Measurements from ENCODE around the gene ACSS3. TPM values are rescaled to one million over a fixed set of nuclear protein-coding genes. Genes with fewer than 3 reads are reported as not detected.

ACSS3 gene
- total RNA-seq, 6 experiments from 2014 or later, result 39.7 to 112 (median 56.5) TPM

DNA sequence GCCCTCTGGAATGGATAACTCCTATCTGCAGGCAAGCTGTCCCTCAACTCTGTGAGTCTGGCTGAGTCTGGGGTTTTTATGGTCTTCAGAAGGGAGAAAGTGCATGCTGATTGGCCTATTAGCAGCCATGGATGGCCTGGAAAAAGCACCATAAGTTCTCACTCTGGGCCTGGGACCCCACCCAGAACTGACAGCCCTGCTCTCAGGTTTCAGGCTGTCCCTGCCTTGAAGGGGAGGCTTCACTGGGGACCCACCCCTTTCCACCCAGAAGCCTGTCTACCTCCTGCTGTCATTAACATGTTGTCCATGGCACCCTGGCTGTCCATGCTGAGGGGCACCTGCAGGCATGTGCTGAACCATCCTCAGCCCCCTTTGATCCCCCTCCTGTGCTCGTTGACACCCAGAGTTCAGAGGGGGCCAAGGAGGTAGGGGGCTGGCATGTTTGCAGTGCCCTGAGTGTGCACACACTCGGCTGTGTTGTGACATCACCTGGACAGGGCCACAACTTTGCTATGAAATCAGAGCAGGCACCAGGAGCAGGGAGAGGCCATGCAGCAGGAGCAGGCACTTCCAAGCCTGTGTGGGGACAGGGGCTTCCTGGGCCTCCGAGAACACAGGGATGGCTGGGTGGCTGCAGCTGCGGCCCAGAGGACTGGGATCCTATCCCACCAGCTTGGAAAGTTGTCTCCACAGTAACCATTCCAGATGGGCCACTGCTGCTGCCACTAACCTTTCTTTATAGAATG is 84.7 kb downstream of the ACSS3 start:
- Histone ChIP-seq H3K4me3 (no peak overlapping the region), H3K36me3 (peaks cover 0 to 3% (median 0%) of the 10 kb centered on the region in 4 donors), H3K9me3 (no peaks in the 10 kb centered on the region), H3K27ac (no peak overlapping the region), H3K27me3 (no peaks in the 10 kb centered on the region), H3K4me1 (no peaks in the 10 kb centered on the region)
- DNase-seq (no peak), ATAC-seq (no peak)
- intact Hi-C loops (cut with DNase I), result no loop called here
- no peak for TF ChIP-seq POLR2A (IDR thresholded peaks at IDR 0.05)
- no peak for TF ChIP-seq CTCF (IDR thresholded peaks at IDR 0.05)
- no CpG with 5 or more reads among the region's 4 CpGs for WGBS (ENCODE audit: insufficient coverage, low coverage, low lambda C conversion rate, missing lambda C conversion rate)

DNA sequence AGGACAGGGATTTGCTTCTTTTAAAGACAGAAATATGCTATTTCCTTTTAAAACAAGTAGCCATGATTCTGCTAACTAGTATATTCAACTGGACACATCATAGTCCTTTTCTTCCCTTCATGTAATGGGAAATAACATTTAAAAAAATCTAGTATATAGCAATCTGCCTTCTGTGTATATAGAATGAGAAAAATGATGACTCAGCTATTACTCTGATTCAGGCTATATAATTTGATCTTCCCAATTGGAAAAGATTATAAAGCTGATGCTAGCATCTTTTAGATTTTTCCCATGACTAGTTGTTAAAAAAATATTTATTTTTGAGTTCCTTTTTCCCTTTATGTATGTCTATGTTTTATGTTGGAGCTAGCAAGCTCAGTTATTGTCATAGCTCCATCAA is 86.9 kb downstream of the ACSS3 start:
- DNase-seq, result no peak
- Histone ChIP-seq H3K27ac (no peak overlapping the region), H3K4me3 (no peak overlapping the region), H3K36me3 (peaks cover 0 to 3% (median 0%) of the 10 kb centered on the region in 4 donors), H3K4me1 (no peaks in the 10 kb centered on the region), H3K9me3 (no peaks in the 10 kb centered on the region), H3K27me3 (no peaks in the 10 kb centered on the region)
- TF ChIP-seq CTCF (IDR thresholded peaks at IDR 0.05) (no peak), POLR2A (IDR thresholded peaks at IDR 0.05) (no peak)
- no peak for ATAC-seq
- intact Hi-C loops (cut with DNase I), result no loop called here

- Histone ChIP-seq H3K9me3 (no peaks in the 10 kb centered on the region), H3K4me1 (no peaks in the 10 kb centered on the region), H3K4me3 (no peak overlapping the region), H3K27me3 (no peaks in the 10 kb centered on the region), H3K36me3 (no peaks in the 10 kb centered on the region), H3K27ac (no peak overlapping the region)
- ATAC-seq, result no peak
- intact Hi-C loops (cut with DNase I), result no loop called here
- TF ChIP-seq POLR2A (IDR thresholded peaks at IDR 0.05), result no peak
- no peak for TF ChIP-seq CTCF (IDR thresholded peaks at IDR 0.05)
- 55% methylated on average over 2 of the region's 2 CpGs for WGBS (ENCODE audit: insufficient coverage, low coverage, low lambda C conversion rate, missing lambda C conversion rate)
- no peak for DNase-seq
Observed at GRCh38 chr12:81166790-81167189, 88.9 kb downstream of the ACSS3 start.

GRCh38 chr12:81167694-81168093 is 89.8 kb downstream of the ACSS3 start:
- no peak for DNase-seq
- H3K27ac ChIP-seq, result no peak overlapping the region
- H3K36me3 ChIP-seq, result no peaks in the 10 kb centered on the region
- no peaks in the 10 kb centered on the region for H3K4me1 ChIP-seq
- TF ChIP-seq POLR2A (IDR thresholded peaks at IDR 0.05) (no peak), CTCF (IDR thresholded peaks at IDR 0.05) (no peak)
- no peaks in the 10 kb centered on the region for H3K27me3 ChIP-seq
- no peaks in the 10 kb centered on the region for H3K9me3 ChIP-seq
- intact Hi-C loops (cut with DNase I), result no loop called here
- ATAC-seq, result no peak
- 88% methylated on average over 1 of the region's 1 CpG for WGBS (ENCODE audit: insufficient coverage, low coverage, low lambda C conversion rate, missing lambda C conversion rate)
- H3K4me3 ChIP-seq, result no peak overlapping the region
